Body of pancreas (tissue), 4 donors: Measurements from ENCODE around the gene SLC41A3. TPM values are rescaled to one million over a fixed set of nuclear protein-coding genes. Genes with fewer than 3 reads are reported as not detected.

Experiments
- ATAC-seq: fragments of 150-250 bp; one replicate; pipeline ENCODE4 v1.9.1; 2016
- DNase-seq, 4 donors: peaks; one replicate each; pipeline ENCODE4 v3.0.0-alpha.2; 2019
- H3K27ac ChIP-seq, 4 donors: fragments of 200-600 bp; sonication (generic); 1 replicate in 3 of 4; 2 replicates in 1 of 4; pipeline versions ENCODE4 v1.5.1 to v1.6.1; 2016 to 2019; ENCODE audit warnings: mild to moderate bottlenecking in 1 of 4, mixed read lengths in 1 of 4, moderate library complexity in 1 of 4
- H3K27me3 ChIP-seq, 2 donors: fragments of 200-600 bp; sonication (generic); one replicate each; pipeline ENCODE4 v1.6.0; 2016; ENCODE audit warnings: mild to moderate bottlenecking in 1 of 2
- H3K36me3 ChIP-seq, 2 donors: fragments of 200-600 bp; sonication (generic); replicated peaks in 1 of 2; 2 replicates each; pipeline ENCODE4 v1.5.1; 2016; ENCODE audit warnings: low read depth in 2 of 2; ENCODE audit not compliant: insufficient read depth in 1 of 2
- H3K4me1 ChIP-seq: fragments of 200-600 bp; sonication (generic); one replicate; pipeline ENCODE4 v1.6.0; 2016
- H3K4me3 ChIP-seq, 2 donors: fragments of 200-600 bp; sonication (generic); 1 replicate in 1 of 2; 2 replicates in 1 of 2; pipeline ENCODE4 v1.5.1; 2016 to 2019
- H3K9me3 ChIP-seq, 3 donors: fragments of 200-600 bp; sonication (generic); 1 replicate in 2 of 3; 2 replicates in 1 of 3; pipeline ENCODE4 v1.5.1; 2016
- CTCF ChIP-seq, 7 experiments: fragments of 450-650 bp in 4 of 7; fragments of 200-600 bp in 3 of 7; sonication (generic) in 3 of 7; IDR thresholded peaks; one replicate each; pipeline ENCODE4 v1.5.1; 2016 to 2019; ENCODE audit warnings: antibody characterized with exemption in 7 of 7
- POLR2A ChIP-seq, 3 donors: fragments of 450-650 bp; IDR thresholded peaks; one replicate each; pipeline ENCODE4 v1.6.1; 2016; ENCODE audit warnings: antibody characterized with exemption in 3 of 3, mild to moderate bottlenecking in 2 of 3
- WGBS, 2 donors: methylation state at CpG; one replicate each; pipeline ENCODE4 v1.1.5; 2017; 5-methylcytosine and 5-hydroxymethylcytosine counted together
- intact Hi-C: fragments of 100-400 bp; cut with DNase I; formaldehyde crosslinking; loops from one replicate; pipeline ENCODE4 v1.15.1; 2023
- total RNA-seq, 2 donors: library from RNA; depleted of rRNA; stranded (reverse); fragments of >200 nt; gene quantifications; one replicate each; pipeline ENCODE4 v1.1.0, GENCODE V29; 2016

SLC41A3 gene
- total RNA-seq, 2 donors from 2014 or later, result 27.4 to 41.0 TPM

GRCh38 chr3:126015075-126015474, 68.8 kb downstream of the SLC41A3 start:
- Histone ChIP-seq H3K4me3 (no peak overlapping the region), H3K4me1 (no peaks in the 10 kb centered on the region), H3K36me3 (no peaks in the 10 kb centered on the region), H3K9me3 (no peaks in the 10 kb centered on the region), H3K27ac (no peak overlapping the region), H3K27me3 (no peaks in the 10 kb centered on the region)
- 78 to 85% methylated on average over 7 to 8 of the region's 10 CpGs for WGBS, 2 donors
- ATAC-seq, result no peak
- TF ChIP-seq CTCF (IDR thresholded peaks at IDR 0.05) (no peak), POLR2A (IDR thresholded peaks at IDR 0.05) (no peak)
- DNase-seq, result no peak
- intact Hi-C loops, result no loop called here

- H3K36me3 ChIP-seq, result no peaks in the 10 kb centered on the region
- H3K9me3 ChIP-seq, result no peaks in the 10 kb centered on the region
- H3K27me3 ChIP-seq, result no peaks in the 10 kb centered on the region
- no peak overlapping the region for H3K4me3 ChIP-seq
- 88 to 94% methylated on average over 4 of the region's 4 CpGs for WGBS, 2 donors
- H3K4me1 ChIP-seq, result no peaks in the 10 kb centered on the region
- no peak overlapping the region for H3K27ac ChIP-seq
- no peak for TF ChIP-seq POLR2A (IDR thresholded peaks at IDR 0.05)
- TF ChIP-seq CTCF (IDR thresholded peaks at IDR 0.05), result no peak
- DNase-seq, result no peak
- intact Hi-C loops, result no loop called here
- no peak for ATAC-seq
Observed at GRCh38 chr3:126014252-126014651, 69.7 kb downstream of the SLC41A3 start.

GRCh38 chr3:126013751-126014156, 70.2 kb downstream of the SLC41A3 start:
- H3K4me3 ChIP-seq, result no peak overlapping the region
- H3K36me3 ChIP-seq, result no peaks in the 10 kb centered on the region
- ATAC-seq (no peak), DNase-seq (no peak)
- no peaks in the 10 kb centered on the region for H3K9me3 ChIP-seq
- intact Hi-C loops, result no loop called here
- no peaks in the 10 kb centered on the region for H3K27me3 ChIP-seq
- TF ChIP-seq CTCF (IDR thresholded peaks at IDR 0.05), result no peak
- no peak for TF ChIP-seq POLR2A (IDR thresholded peaks at IDR 0.05)
- no peak overlapping the region for H3K27ac ChIP-seq
- H3K4me1 ChIP-seq, result no peaks in the 10 kb centered on the region
- 91 to 93% methylated on average over 7 to 8 of the region's 8 CpGs for WGBS, 2 donors

GRCh38 chr3:126009181-126009580, 74.7 kb downstream of the SLC41A3 start:
- no peak overlapping the region for H3K4me3 ChIP-seq
- peaks cover 0 to 3% of the 10 kb centered on the region in 2 donors for H3K36me3 ChIP-seq
- no peaks in the 10 kb centered on the region for H3K4me1 ChIP-seq
- TF ChIP-seq POLR2A (IDR thresholded peaks at IDR 0.05), result no peak
- TF ChIP-seq CTCF (IDR thresholded peaks at IDR 0.05), result no peak
- intact Hi-C loops, result no loop called here
- no peaks in the 10 kb centered on the region for H3K27me3 ChIP-seq
- ATAC-seq (no peak), DNase-seq (no peak)
- no peak overlapping the region for H3K27ac ChIP-seq
- no peaks in the 10 kb centered on the region for H3K9me3 ChIP-seq
- 79 to 89% methylated on average over 3 of the region's 3 CpGs for WGBS, 2 donors

GRCh38 chr3:126008219-126008618, 75.7 kb downstream of the SLC41A3 start:
- no peaks in the 10 kb centered on the region for H3K4me1 ChIP-seq
- intact Hi-C loops, result no loop called here
- ATAC-seq (no peak), DNase-seq (no peak)
- 90 to 96% methylated on average over 3 of the region's 3 CpGs for WGBS, 2 donors
- TF ChIP-seq CTCF (IDR thresholded peaks at IDR 0.05) (no peak), POLR2A (IDR thresholded peaks at IDR 0.05) (no peak)
- H3K36me3 ChIP-seq, result peaks cover 0 to 3% of the 10 kb centered on the region in 2 donors
- H3K27ac ChIP-seq, result no peak overlapping the region
- no peaks in the 10 kb centered on the region for H3K9me3 ChIP-seq
- no peak overlapping the region for H3K4me3 ChIP-seq
- H3K27me3 ChIP-seq, result no peaks in the 10 kb centered on the region
